Measurements from ENCODE around the gene AASS.

Gene AASS

GRCh38 chr7:122038134-122038533, 105.9 kb downstream of the AASS start:
- no peak for DNase-seq (ENCODE audit: low read depth)
- H3K4me3 ChIP-seq (ENCODE audit: control insufficient read depth, low read depth, low read length) = no peak overlapping the region
- no peak for TF ChIP-seq CTCF (conservative IDR thresholded peaks at IDR 0.05; ENCODE audit: control insufficient read depth, insufficient read depth, low read depth, low read length)

GRCh38 chr7:122035876-122036275, 108.2 kb downstream of the AASS start:
- DNase-seq (ENCODE audit: low read depth) = no peak
- no peak for TF ChIP-seq CTCF (conservative IDR thresholded peaks at IDR 0.05; ENCODE audit: control insufficient read depth, insufficient read depth, low read depth, low read length)
- no peak overlapping the region for H3K4me3 ChIP-seq (ENCODE audit: control insufficient read depth, low read depth, low read length)

GRCh38 chr7:122033641-122034040, 110.4 kb downstream of the AASS start:
- DNase-seq (ENCODE audit: low read depth) = no peak
- TF ChIP-seq CTCF (conservative IDR thresholded peaks at IDR 0.05; ENCODE audit: control insufficient read depth, insufficient read depth, low read depth, low read length) = no peak
- H3K4me3 ChIP-seq (ENCODE audit: control insufficient read depth, low read depth, low read length) = no peak overlapping the region

GRCh38 chr7:122027058-122027457, 117.0 kb downstream of the AASS start:
- no peak for TF ChIP-seq CTCF (conservative IDR thresholded peaks at IDR 0.05; ENCODE audit: control insufficient read depth, insufficient read depth, low read depth, low read length)
- no peak for DNase-seq (ENCODE audit: low read depth)
- H3K4me3 ChIP-seq (ENCODE audit: control insufficient read depth, low read depth, low read length) = no peak overlapping the region

Measured in fibroblast of mammary gland (primary cell).